HG02763 (cell line): ENCODE results near the gene CLIC6.

Source experiments
- ATAC-seq: cut with Tn5 transposase; IDR thresholded peaks from one replicate; pipeline ENCODE4 v1.9.1; 2021; ENCODE audit warnings: mild to moderate bottlenecking, moderate library complexity; ENCODE audit not compliant: unreplicated experiment

Gene CLIC6

DNA sequence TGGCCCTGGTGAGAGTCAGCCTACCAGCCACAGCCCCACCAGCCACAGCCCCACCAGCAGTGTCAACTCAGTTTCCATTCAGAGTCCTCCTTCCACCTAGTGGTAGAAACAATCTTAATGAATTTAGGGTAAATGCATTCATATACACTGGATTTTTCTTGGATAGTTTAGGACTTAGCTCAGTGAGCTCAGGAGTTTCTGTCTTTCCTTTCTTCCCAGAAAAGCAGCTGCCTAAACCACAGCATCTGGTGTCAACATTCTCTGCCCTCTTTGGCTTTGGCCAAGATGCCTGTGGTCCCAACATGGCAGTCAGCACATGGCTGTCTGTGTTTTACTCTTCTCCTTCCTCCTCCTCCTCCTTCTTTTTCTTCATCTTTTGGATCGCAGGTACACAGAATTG, 94.0 kb downstream of the CLIC6 start:
- no peak for ATAC-seq

DNA sequence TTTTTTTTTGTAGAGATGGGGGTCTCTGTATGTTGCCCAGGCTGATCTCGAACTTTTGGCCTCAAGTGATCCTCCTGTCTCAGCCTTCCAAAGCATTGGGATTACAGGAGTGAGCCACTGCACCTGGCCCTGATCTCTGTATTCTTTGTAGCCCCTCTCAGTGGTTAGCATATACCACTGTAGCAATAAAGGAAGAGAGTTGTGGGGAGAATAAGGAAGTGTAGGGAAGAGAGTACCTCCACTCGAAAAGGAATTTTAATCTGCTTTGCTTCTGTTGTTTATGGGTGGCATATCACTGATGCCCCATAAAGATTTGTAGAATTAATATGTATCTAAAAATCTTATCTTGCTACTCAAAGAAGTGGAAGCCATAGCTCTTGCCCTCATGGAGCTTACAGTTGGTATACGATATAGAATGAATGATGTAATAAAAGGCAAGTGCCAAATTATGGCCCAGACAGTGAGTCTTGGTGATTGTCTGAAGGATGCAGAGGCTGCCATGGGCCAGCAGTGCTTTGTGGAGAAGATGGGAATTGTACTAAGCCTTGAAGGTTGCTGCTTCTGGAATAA, 96.0 kb downstream of the CLIC6 start:
- no peak for ATAC-seq

DNA sequence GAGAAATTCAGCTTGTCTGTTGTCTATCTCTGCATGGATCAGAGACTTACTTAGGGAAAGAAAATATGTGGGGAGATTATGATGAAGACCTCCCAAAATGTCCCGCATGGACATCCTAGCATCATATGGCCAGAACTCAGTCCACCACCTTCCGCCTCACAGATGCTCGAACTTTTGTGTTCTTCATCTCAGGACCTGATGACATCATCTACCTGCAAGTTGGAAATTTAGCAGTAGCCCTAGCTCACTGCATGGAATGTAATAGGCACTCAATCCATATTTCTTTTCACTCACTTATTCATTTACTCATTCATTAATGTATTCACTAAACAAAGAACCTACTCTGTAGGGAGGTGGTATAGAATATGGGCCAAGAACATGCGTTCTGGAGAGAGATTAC, 96.8 kb downstream of the CLIC6 start:
- no peak for ATAC-seq

DNA sequence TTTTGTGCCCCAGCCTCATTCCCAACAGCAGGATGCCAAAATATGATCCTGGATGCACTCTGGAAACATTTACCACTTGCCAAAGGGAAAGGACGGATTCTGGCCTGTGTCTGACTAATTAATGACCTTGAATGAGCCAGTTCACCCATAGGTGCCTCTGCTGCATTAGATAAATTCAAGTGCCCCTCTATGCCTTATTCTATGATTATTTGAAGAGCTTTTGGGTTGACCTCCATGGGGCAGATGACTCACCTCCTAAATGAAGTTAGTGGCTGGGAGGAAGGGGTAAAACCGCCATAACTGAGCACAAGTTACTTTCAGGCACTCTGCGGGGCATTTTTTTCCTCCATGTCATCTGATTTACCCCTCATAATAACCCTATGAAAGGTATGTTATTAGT, 98.1 kb downstream of the CLIC6 start:
- ATAC-seq = no peak
